ENCODE data around the gene PIP4K2A.

- no peak for TF ChIP-seq ELF4 (IDR thresholded peaks at IDR 0.05)
- TF ChIP-seq HDGF (IDR thresholded peaks at IDR 0.05; ENCODE audit: borderline replicate concordance): no peak
- TF ChIP-seq FOXK2 (IDR thresholded peaks at IDR 0.05): no peak
- TF ChIP-seq SUZ12 (IDR thresholded peaks at IDR 0.05): no peak
- TF ChIP-seq BHLHE40 (IDR thresholded peaks at IDR 0.05; ENCODE audit: borderline replicate concordance): no peak
- no peak for TF ChIP-seq FOXM1 (IDR thresholded peaks at IDR 0.05; ENCODE audit: borderline replicate concordance)
- TF ChIP-seq LEF1 (IDR thresholded peaks at IDR 0.05; ENCODE audit: borderline replicate concordance): no peak
- TF ChIP-seq FOXA1 (IDR thresholded peaks at IDR 0.05): no peak
- no peak for TF ChIP-seq SP1 (IDR thresholded peaks at IDR 0.05)
- no peak for TF ChIP-seq PKNOX1 (IDR thresholded peaks at IDR 0.05)
Measured at GRCh38 chr10:22673785-22674572, 40.4 kb downstream of the PIP4K2A start.

All from HEK293T (cell line).